ENCODE measurements around the gene IFNA10. TPM values are rescaled to one million over a fixed set of nuclear protein-coding genes. Genes with fewer than 3 reads are reported as not detected.
"Not testable (repeated sequence)": the region's sequence is repeated elsewhere in the genome, so short reads cannot be mapped to it uniquely, and the experiment has no call there.

IFNA10 gene
- total RNA-seq, 2 experiments from 2014 or later = not detected

DNA sequence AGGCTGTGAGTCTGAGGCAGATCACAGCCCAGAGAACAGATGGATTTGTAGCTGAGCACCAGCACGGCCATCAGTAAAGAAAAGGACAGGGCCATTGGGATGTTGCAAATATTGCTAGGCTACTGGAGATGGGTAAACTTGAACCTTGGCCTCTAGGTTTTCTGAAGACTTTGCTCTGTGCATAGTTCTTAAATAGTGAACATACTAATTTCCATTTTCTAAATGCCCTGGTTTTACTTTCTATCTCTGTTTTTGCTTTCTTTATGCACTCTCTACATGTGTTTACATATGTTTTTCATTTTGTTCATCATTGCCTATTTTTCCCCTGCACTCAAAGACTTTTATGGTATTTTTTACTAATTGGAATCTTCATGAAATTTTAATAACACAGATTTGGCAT lies 10.3 kb upstream of the IFNA10 start, which contains the start of gene IFNA16:
IFNA16 (minus strand) TSS at position 101 of the 400 bp plus-strand sequence; CDS start at position 95, 6 bp downstream.
- H3K4me1 Mint-ChIP-seq; H3K4me3 Mint-ChIP-seq; CTCF ChIA-PET; H3K9me3 Mint-ChIP-seq; H3K27ac Mint-ChIP-seq; POLR2A ChIA-PET; H3K36me3 Mint-ChIP-seq (ENCODE audit: low read depth); DNase-seq: not testable (repeated sequence)
- H3K27me3 Mint-ChIP-seq = peaks cover 40% of the 10 kb centered on the region

DNA sequence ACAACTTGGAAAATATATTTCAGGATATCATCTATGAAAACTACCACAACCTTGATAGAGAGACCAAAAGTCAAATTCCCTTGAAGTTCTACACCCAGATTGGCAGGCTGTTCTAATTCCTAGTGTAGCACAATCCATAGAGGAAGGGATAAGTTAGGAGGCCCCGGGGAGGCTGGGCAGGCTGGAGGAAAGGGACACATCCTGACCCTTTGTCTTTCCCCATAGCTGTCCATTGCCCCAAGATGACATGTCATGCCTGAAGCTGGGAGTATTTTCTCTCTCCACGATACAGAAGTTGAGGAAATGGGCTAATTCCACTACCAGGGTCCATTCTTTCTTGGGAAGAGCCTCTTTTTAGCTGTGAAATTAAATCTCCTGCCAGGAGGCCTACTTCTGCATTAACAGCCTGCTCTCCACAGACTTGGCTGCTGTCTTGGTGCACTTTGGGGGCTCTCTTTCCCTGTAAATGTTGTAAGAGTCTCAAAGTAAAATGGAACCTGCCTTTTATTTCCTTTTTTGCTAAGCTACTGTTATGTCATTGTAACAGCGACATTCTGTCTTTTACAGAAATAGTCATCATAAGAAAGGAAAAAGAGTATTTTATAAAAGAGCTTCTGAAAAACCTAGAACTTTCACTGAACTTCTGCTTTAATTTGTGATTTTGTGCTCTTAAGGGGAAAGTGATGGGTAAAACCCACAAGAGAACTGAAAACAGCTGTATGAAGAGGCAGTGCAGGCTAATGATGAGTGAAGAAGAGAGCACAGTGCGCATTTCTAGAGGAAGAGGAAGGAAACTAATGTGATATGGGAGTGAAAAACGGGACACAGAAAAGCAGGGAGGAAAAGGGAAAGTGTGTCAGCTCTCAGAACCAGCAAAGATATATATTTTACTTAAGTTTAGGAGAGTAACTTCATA lies 6.7 kb upstream of the IFNA10 start:
- H3K9me3 Mint-ChIP-seq; H3K36me3 Mint-ChIP-seq (ENCODE audit: low read depth); DNase-seq; H3K4me1 Mint-ChIP-seq; POLR2A ChIA-PET; H3K4me3 Mint-ChIP-seq; H3K27ac Mint-ChIP-seq: not testable (repeated sequence)
- H3K27me3 Mint-ChIP-seq = peaks cover 12% of the 10 kb centered on the region
- CTCF ChIA-PET = interaction anchor here (1.1 kb wide), 1 partner anchor 182 kb away, joined by 3 read pairs; no protein-coding TSS in a partner anchor

DNA sequence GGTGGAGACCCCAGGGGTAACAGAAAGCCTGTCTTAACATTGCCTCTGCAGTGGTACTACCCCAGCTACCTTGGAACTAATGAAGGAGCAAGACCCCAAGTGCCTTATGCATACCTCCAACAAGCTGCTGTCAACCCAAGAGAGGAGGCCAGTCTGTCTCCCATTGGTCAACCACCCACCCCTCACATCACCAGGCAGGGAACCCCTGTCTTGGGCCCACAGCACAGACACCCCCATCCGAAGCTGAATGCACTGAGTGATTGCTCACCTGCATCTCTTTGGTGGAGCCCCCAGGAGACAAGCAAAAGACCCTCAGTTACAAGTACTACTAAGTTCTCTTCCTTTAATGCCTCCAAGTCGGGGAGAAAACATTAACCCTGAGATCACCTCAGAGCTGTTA lies 5.2 kb upstream of the IFNA10 start:
- DNase-seq, POLR2A ChIA-PET, CTCF ChIA-PET: not testable (repeated sequence)

DNA sequence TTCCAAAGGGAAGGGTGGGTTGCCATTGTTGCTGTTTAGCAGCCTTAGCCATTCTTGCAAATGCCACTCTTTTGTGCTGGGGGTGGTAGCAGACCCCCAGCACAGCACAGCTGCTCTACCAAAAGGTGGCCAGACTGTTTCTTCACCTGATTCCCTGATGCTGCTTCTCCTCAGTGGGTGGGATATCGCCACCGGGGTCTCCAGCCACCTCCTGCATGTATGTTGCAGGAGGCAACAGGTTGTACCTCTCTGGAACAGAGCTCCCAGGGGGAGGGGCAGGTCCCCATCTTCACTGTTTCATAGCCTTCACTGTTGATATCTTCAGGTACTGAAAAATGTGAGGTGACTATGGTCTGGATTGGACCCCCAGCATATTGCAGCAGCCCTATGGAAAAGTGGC lies 3.8 kb upstream of the IFNA10 start:
- H3K36me3 Mint-ChIP-seq (ENCODE audit: low read depth); H3K4me3 Mint-ChIP-seq; H3K27me3 Mint-ChIP-seq; H3K27ac Mint-ChIP-seq; CTCF ChIA-PET; POLR2A ChIA-PET; H3K4me1 Mint-ChIP-seq; DNase-seq; H3K9me3 Mint-ChIP-seq: not testable (repeated sequence)

More for the DNA sequence above, 5.2 kb upstream of the IFNA10 start:
- not testable (repeated sequence) for H3K27ac Mint-ChIP-seq; H3K4me1 Mint-ChIP-seq; H3K27me3 Mint-ChIP-seq; H3K4me3 Mint-ChIP-seq; H3K9me3 Mint-ChIP-seq; H3K36me3 Mint-ChIP-seq (ENCODE audit: low read depth)

DNA sequence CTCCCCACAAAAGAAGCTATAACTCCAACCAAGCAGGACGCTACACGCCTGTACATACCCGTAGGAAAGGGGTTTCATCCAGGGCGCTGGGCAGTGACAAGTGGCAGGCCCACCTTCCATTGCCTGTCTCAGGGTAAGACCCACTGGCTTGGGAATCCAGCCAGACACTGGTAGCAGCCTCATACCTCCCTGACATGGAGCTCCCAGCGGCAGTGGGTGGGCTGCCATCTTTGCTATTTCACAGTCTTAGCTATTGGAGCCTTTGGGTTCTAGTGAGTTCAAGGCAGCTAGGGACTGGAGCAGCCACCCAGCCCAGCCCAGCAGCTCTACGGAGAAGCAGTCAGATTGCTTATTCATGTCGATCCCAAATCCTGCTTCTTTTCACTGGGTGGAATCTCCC lies 3.4 kb upstream of the IFNA10 start:
- Mint-ChIP-seq H3K36me3 (ENCODE audit: low read depth) (no peaks in the 10 kb centered on the region), H3K9me3 (no peaks in the 10 kb centered on the region), H3K4me3 (no peak overlapping the region), H3K27me3 (peaks cover 10% of the 10 kb centered on the region), H3K4me1 (peaks cover 4% of the 10 kb centered on the region), H3K27ac (no peak overlapping the region)
- no peak for DNase-seq
- CTCF ChIA-PET = no interaction called here
- POLR2A ChIA-PET = no interaction called here

DNA sequence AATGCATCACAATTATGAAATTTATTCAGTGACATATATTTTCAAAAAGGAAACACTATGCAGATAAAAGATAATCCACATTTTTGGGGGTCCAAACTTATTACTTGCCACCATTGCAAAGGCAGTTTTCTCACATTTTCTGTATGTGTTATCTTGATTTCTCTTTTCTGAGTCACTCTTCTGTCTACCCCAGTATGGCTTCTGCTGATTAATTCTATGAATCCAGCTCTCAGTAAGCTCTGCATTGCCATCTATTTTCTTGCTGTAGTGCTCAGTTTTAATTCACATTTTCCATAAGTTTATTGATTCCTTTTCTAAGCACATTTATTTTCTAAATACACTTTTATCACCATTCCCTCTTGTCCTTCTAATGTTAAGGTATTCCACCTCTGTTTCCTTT lies 1.7 kb downstream of the IFNA10 start:
- CTCF ChIA-PET = no interaction called here
- H3K27me3 Mint-ChIP-seq = peaks cover 33% of the 10 kb centered on the region
- H3K36me3 Mint-ChIP-seq (ENCODE audit: low read depth) = no peaks in the 10 kb centered on the region

DNA sequence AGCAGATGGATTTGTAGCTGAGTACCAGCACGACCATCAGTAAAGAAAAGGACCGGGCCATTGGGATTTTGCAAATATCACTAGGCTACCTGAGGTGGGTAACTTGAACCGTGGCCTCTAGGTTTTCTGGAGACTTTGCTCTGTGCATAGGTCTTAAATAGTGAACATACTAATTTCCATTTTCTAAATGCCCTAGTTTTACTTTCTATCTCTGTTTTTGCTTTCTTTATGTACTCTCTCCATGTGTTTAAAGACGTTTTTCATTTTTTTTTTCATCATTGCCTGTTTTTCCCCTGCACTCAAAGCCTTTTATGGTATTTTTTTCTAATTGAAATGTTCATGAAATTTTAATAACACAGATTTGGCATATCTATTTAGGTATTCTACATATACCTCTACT lies 4.8 kb downstream of the IFNA10 start, which contains the start of gene IFNA7:
IFNA7 (minus strand) TSS at position 101 of the 400 bp plus-strand sequence; CDS start at position 61, 40 bp downstream.
- POLR2A ChIA-PET; H3K36me3 Mint-ChIP-seq (ENCODE audit: low read depth); DNase-seq; H3K4me1 Mint-ChIP-seq; H3K4me3 Mint-ChIP-seq; CTCF ChIA-PET; H3K27ac Mint-ChIP-seq; H3K9me3 Mint-ChIP-seq: not testable (repeated sequence)
- H3K27me3 Mint-ChIP-seq = peaks cover 38% of the 10 kb centered on the region

More for the DNA sequence above, 1.7 kb downstream of the IFNA10 start:
- POLR2A ChIA-PET = no interaction called here
- Mint-ChIP-seq H3K4me3 (no peak overlapping the region), H3K9me3 (no peaks in the 10 kb centered on the region), H3K27ac (no peak overlapping the region), H3K4me1 (no peaks in the 10 kb centered on the region)
- no peak for DNase-seq

DNA sequence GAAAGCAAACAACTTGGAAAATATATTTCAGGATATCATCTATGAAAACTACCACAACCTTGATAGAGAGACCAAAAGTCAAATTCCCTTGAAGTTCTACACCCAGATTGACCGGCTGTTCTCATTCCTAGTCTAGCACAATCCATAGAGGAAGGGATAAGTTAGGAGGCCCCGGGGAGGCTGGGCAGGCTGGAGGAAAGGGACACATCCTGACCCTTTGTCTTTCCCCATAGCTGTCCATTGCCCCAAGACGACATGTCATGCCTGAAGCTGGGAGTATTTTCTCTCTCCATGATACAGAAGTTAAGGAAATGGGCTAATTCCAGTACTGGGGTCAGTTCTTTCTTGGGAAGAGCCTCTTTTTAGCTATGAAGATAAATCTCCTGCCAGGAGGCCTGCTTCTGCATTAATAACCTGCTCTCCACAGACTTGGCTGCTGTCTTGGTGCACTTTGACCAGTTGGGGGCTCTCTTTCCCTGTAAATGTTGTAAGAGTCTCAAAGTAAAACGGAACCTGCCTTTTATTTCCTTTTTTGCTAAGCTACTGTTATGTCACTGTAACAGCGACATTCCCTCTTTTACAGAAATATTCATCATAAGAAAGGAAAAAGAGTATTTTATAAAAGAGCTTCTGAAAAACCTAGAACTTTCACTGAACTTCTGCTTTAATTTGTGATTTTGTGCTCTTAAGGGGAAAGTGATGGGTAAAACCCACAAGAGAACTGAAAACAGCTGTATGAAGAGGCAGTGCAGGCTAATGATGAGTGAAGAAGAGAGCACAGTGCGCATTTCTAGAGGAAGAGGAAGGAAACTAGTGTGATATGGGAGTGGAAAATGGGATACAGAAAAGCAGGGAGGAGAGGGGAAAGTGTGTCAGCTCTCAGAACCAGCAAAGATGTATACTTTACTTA lies 11.8 kb downstream of the IFNA10 start:
- H3K27ac Mint-ChIP-seq = not testable (repeated sequence)
- POLR2A ChIA-PET = interaction anchor here (0.6 kb wide), 1 partner anchor 58 kb away, joined by 8 read pairs; no protein-coding TSS in a partner anchor

DNA sequence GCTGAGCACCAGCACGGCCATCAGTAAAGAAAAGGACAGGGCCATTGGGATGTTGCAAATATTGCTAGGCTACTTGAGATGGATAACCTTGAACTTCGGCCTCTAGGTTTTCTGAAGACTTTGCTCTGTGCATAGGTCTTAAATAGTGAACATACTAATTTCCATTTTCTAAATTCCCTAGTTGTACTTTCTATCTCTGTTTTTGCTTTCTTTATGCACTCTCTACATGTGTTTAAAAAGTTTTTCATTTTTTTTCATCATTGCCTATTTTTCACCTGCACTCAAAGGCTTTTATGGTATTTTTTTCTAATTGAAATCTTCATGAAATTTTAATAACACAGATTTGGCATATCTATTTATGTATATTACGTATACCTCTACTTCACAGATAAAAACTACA lies 19.5 kb downstream of the IFNA10 start, which contains the start of gene IFNA4:
IFNA4 (minus strand) TSS at position 101 of the 400 bp plus-strand sequence; CDS start at position 45, 56 bp downstream.
- H3K27me3 Mint-ChIP-seq = peaks cover 24% of the 10 kb centered on the region
- H3K9me3 Mint-ChIP-seq; H3K4me3 Mint-ChIP-seq; DNase-seq; POLR2A ChIA-PET; CTCF ChIA-PET; H3K4me1 Mint-ChIP-seq; H3K36me3 Mint-ChIP-seq (ENCODE audit: low read depth); H3K27ac Mint-ChIP-seq: not testable (repeated sequence)

More for the DNA sequence above, 11.8 kb downstream of the IFNA10 start:
- H3K4me3 Mint-ChIP-seq = peak overlapping the region; percentile 25
- H3K9me3 Mint-ChIP-seq; H3K27me3 Mint-ChIP-seq; H3K36me3 Mint-ChIP-seq (ENCODE audit: low read depth); H3K4me1 Mint-ChIP-seq: not testable (repeated sequence)
- DNase-seq = peak; percentile 64
- CTCF ChIA-PET = interaction anchor here (0.6 to 1.2 kb wide), 5 partner anchors 9 to 140 kb away, joined by 3 to 5 read pairs (median 3); partner anchors contain the start of gene KLHL9

DNA sequence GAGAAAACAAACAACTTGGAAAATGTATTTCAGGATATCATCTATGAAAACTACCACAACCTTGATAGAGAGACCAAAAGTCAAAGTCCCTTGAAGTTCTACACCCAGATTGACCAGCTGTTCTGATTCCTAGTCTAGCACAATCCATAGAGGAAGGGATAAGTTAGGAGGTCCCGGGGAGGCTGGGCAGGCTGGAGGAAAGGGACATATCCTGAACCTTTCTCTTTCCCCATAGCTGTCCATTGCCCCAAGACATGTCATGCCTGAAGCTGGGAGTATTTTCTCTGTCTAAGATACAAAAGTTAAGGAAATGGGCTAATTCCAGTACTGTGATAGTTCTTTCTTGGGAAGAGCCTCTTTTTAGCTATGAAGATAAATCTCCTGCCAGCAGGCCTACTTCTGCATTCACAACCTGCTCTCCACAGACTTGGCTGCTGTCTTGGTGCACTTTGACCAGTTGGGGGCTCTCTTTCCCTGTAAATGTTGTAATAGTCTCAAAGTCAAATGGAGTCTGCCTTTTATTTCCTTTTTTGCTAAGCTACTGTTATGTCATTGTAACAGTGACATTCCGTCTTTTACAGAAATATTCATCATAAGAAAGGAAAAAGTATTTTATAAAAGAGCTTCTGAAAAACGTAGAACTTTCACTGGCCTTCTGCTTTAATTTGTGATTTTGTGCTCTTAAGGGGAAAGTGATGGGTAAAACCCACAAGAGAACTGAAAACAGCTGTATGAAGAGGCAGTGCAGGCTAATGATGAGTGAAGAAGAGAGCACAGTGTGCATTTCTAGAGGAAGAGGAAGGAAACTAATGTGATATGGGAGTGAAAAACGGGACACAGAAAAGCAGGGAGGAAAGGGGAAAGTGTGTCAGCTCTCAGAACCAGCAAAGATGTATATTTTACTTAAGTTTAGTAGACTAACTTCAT lies 23.9 kb downstream of the IFNA10 start:
- peaks cover 18% of the 10 kb centered on the region for H3K27me3 Mint-ChIP-seq
- H3K4me3 Mint-ChIP-seq; H3K27ac Mint-ChIP-seq; H3K9me3 Mint-ChIP-seq; H3K4me1 Mint-ChIP-seq; H3K36me3 Mint-ChIP-seq (ENCODE audit: low read depth); POLR2A ChIA-PET: not testable (repeated sequence)
- peak; percentile 41 for DNase-seq
- CTCF ChIA-PET = interaction anchor here (0.7 to 1.4 kb wide), 2 partner anchors 12 to 213 kb away, joined by 3 to 4 read pairs; no protein-coding TSS in a partner anchor

DNA sequence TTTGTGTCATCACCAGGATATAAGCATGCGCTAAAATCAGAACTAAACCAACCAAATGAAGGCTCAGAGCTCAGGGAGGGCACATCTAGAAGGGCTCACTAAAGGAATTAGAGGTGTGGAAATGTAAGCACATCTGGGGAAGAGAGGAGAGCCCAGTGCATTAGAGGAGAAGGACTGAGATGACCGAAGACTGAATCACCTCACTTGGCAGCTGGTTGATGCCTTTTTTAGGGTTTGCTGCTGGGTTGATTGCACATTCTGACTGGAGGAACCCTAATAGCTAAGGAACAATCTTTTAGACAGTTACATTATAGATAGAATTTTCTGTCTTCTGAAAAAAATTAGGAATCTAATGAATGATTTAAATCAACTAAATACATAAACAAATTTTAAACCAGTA lies 32.3 kb downstream of the IFNA10 start:
- Mint-ChIP-seq H3K27ac (no peak overlapping the region), H3K36me3 (ENCODE audit: low read depth) (no peaks in the 10 kb centered on the region), H3K4me1 (no peaks in the 10 kb centered on the region), H3K27me3 (peaks cover 28% of the 10 kb centered on the region), H3K4me3 (no peak overlapping the region), H3K9me3 (no peaks in the 10 kb centered on the region)
- CTCF ChIA-PET = interaction anchor here (0.6 to 1.3 kb wide), 2 partner anchors 20 to 353 kb away, joined by 3 to 4 read pairs; no protein-coding TSS in a partner anchor
- POLR2A ChIA-PET = no interaction called here
- no peak for DNase-seq

DNA sequence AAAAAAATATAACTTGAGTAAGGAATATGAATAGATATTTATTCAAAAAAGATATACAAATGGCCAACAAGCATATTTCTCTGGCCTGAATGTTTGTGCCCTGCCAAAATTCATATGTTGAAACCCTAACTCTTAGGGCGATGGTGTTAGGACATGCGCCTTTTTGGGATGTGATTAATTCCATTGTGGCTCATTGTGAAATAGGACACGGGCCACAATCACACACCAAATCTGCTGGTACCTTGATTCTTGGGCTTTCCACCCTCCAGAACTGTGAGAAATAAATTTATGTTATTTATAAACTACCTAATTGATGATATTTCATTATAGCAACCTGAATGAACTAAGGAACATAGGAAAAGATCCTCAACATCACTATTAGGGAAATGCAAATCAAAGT lies 34.8 kb downstream of the IFNA10 start:
- no peaks in the 10 kb centered on the region for H3K4me1 Mint-ChIP-seq
- peaks cover 34% of the 10 kb centered on the region for H3K27me3 Mint-ChIP-seq
- no peak overlapping the region for H3K4me3 Mint-ChIP-seq
- ChIA-PET POLR2A (no interaction called here), CTCF (no interaction called here)
- no peaks in the 10 kb centered on the region for H3K9me3 Mint-ChIP-seq
- DNase-seq = no peak
- H3K36me3 Mint-ChIP-seq (ENCODE audit: low read depth) = no peaks in the 10 kb centered on the region
- H3K27ac Mint-ChIP-seq = no peak overlapping the region
